ENCODE data around the gene PCDH9. TPM values are rescaled to one million over a fixed set of nuclear protein-coding genes. Genes with fewer than 3 reads are reported as not detected.

PCDH9 gene
- polyA plus RNA-seq, 1 of the 3 experiments (the other 2 are of a cell fraction): 1.3 TPM

GRCh38 chr13:66353664-66354063 is 876.5 kb downstream of the PCDH9 start:
- Histone ChIP-seq H4K20me1 (ENCODE audit: insufficient read depth) (no peaks in the 10 kb centered on the region), H2AFZ (ENCODE audit: low read depth) (peak overlapping the region; percentile 20; the same call in 1 of the 2 replicates), H3K9me2 (no peaks in the 10 kb centered on the region), H3K9me3 (no peaks in the 10 kb centered on the region), H3K4me2 (no peak overlapping the region), H3F3A (replicated peaks; ENCODE audit: insufficient read depth) (no peaks in the 10 kb centered on the region), H3K4me1 (ENCODE audit: control insufficient read depth in 1 of 2, insufficient read depth in 2 of 2, low read depth in 1 of 2, low read length in 1 of 2) (peaks cover 0 to 6% of the 10 kb centered on the region in 2 experiments; a peak in 2 of 4 replicates), H3K36me3 (replicated peaks in 1 of 2; ENCODE audit: control insufficient read depth in 1 of 2, insufficient read depth in 2 of 2, low read length in 1 of 2) (no peaks in the 10 kb centered on the region), H3K27ac (ENCODE audit: low read depth in 2 of 2, low read length in 1 of 2) (no peak overlapping the region), H3K27me3 (ENCODE audit: insufficient read depth) (no peaks in the 10 kb centered on the region), H3K9ac (no peak overlapping the region), H3K4me3 (ENCODE audit: low read depth in 2 of 2, low read length in 1 of 2) (no peak overlapping the region), H3K79me2 (ENCODE audit: insufficient read depth) (no peaks in the 10 kb centered on the region)
- 89% methylated on average over 2 of the region's 2 CpGs for WGBS (ENCODE audit: low lambda C conversion rate)
- no peak for DNase-seq
- no peak for TF ChIP-seq TEAD4 (IDR thresholded peaks at IDR 0.05; ENCODE audit: borderline replicate concordance, insufficient read depth)
- no peak for TF ChIP-seq CTCF (IDR thresholded peaks at IDR 0.05)
- TF ChIP-seq SIN3A (IDR thresholded peaks at IDR 0.05; ENCODE audit: borderline replicate concordance, low read depth, low read length): no peak
- no peak for TF ChIP-seq EZH2phosphoT487 (IDR thresholded peaks at IDR 0.05; ENCODE audit: borderline replicate concordance, low read depth)
- no peak for TF ChIP-seq FOXM1 (IDR thresholded peaks at IDR 0.05; ENCODE audit: low read depth)
- no peak for TF ChIP-seq FOSL2 (IDR thresholded peaks at IDR 0.05; ENCODE audit: borderline replicate concordance, low read depth)
- no peak for TF ChIP-seq SMC3 (IDR thresholded peaks at IDR 0.05; ENCODE audit: low read depth, low read length)
- no peak for TF ChIP-seq POLR2AphosphoS5 (IDR thresholded peaks at IDR 0.05; ENCODE audit: low read depth, low read length)
- no peak for TF ChIP-seq GATA2 (CRISPR knock-in tag; IDR thresholded peaks at IDR 0.05)
- no peak for TF ChIP-seq MEF2A (IDR thresholded peaks at IDR 0.05; ENCODE audit: borderline replicate concordance, low read depth)
- TF ChIP-seq JUND (IDR thresholded peaks at IDR 0.05): no peak
- no peak for TF ChIP-seq RAD21 (IDR thresholded peaks at IDR 0.05; ENCODE audit: low read length)
- TF ChIP-seq RXRA (IDR thresholded peaks at IDR 0.05; ENCODE audit: borderline replicate concordance, low read depth): no peak
- TF ChIP-seq USF1 (IDR thresholded peaks at IDR 0.05; ENCODE audit: borderline replicate concordance, low read depth): no peak
- TF ChIP-seq ELF1 (IDR thresholded peaks at IDR 0.05): no peak
- POLR2A ChIA-PET: no interaction called here
- CTCF ChIA-PET: interaction anchor here (1.0 to 1.1 kb wide), 2 partner anchors 9 to 115 kb away, joined by 3 read pairs; no protein-coding TSS in a partner anchor

GRCh38 chr13:66349966-66350365 is 880.2 kb downstream of the PCDH9 start:
- ChIA-PET POLR2A (no interaction called here), CTCF (no interaction called here)
- Histone ChIP-seq H3F3A (replicated peaks; ENCODE audit: insufficient read depth) (no peaks in the 10 kb centered on the region), H4K20me1 (ENCODE audit: insufficient read depth) (no peaks in the 10 kb centered on the region), H3K27me3 (ENCODE audit: insufficient read depth) (no peaks in the 10 kb centered on the region), H3K36me3 (replicated peaks in 1 of 2; ENCODE audit: control insufficient read depth in 1 of 2, insufficient read depth in 2 of 2, low read length in 1 of 2) (no peaks in the 10 kb centered on the region), H2AFZ (ENCODE audit: low read depth) (no peak overlapping the region), H3K4me1 (ENCODE audit: control insufficient read depth in 1 of 2, insufficient read depth in 2 of 2, low read depth in 1 of 2, low read length in 1 of 2) (peaks cover 0 to 6% of the 10 kb centered on the region in 2 experiments; a peak in 2 of 4 replicates), H3K4me3 (ENCODE audit: low read depth in 2 of 2, low read length in 1 of 2) (no peak overlapping the region), H3K27ac (ENCODE audit: low read depth in 2 of 2, low read length in 1 of 2) (no peak overlapping the region), H3K9me2 (no peaks in the 10 kb centered on the region), H3K9me3 (no peaks in the 10 kb centered on the region), H3K4me2 (no peak overlapping the region), H3K9ac (no peak overlapping the region), H3K79me2 (ENCODE audit: insufficient read depth) (no peaks in the 10 kb centered on the region)
- 95% methylated on average over 2 of the region's 2 CpGs for WGBS (ENCODE audit: low lambda C conversion rate)
- DNase-seq: no peak
- no peak for TF ChIP-seq USF1 (IDR thresholded peaks at IDR 0.05; ENCODE audit: borderline replicate concordance, low read depth)
- peak; percentile 22; the same call in 1 of the 2 replicates for TF ChIP-seq PBX3 (IDR thresholded peaks at IDR 0.05)

All from SK-N-SH (cell line).